Measurements from ENCODE around the gene RBKS.

GRCh38 chr2:27811768-27812167 is 78.4 kb downstream of the RBKS start:
- no peak for TF ChIP-seq CTCF (IDR thresholded peaks at IDR 0.05; ENCODE audit: low read depth, low read length)
- no peak for TF ChIP-seq EZH2phosphoT487 (IDR thresholded peaks at IDR 0.05; ENCODE audit: low read depth)
